Keratinocyte (primary cell): ENCODE measurements around the gene SACM1L. TPM values are rescaled to one million over a fixed set of nuclear protein-coding genes. Genes with fewer than 3 reads are reported as not detected.

Experiments
- DNase-seq: peaks from one replicate; pipeline ENCODE4 v3.0.0-alpha.2; 2011; ENCODE audit warnings: low read depth, missing footprints, low spot score
- FAIRE-seq: peaks from 2 replicates; lab custom pipeline; 2011; peaks lifted over from hg19 to GRCh38; lab: Jason Lieb, UNC
- H2AFZ ChIP-seq: 2 replicates; pipeline ENCODE4 v1.6.0; 2012; ENCODE audit warnings: low read length, control low read depth, inconsistent platforms; ENCODE audit not compliant: control insufficient read depth
- H3K27ac ChIP-seq: 2 replicates; pipeline ENCODE4 v1.5.1; 2011; ENCODE audit warnings: low read length; ENCODE audit not compliant: control insufficient read depth, insufficient read depth
- H3K27me3 ChIP-seq: 3 replicates; pipeline ENCODE4 v1.6.0; 2011; ENCODE audit warnings: low read length; ENCODE audit not compliant: control insufficient read depth, insufficient read depth; ENCODE audit errors: extremely low read depth
- H3K36me3 ChIP-seq, 2 experiments: 2 replicates in 1 of 2; 3 replicates in 1 of 2; pipeline ENCODE4 v1.5.1; 2011; ENCODE audit warnings: low read length in 2 of 2, mild to moderate bottlenecking in 1 of 2; ENCODE audit not compliant: control insufficient read depth in 2 of 2, insufficient read depth in 2 of 2; ENCODE audit errors: extremely low read depth in 1 of 2
- H3K4me1 ChIP-seq: 3 replicates; pipeline ENCODE4 v1.5.1; 2011; ENCODE audit warnings: low read length; ENCODE audit not compliant: control insufficient read depth, insufficient read depth; ENCODE audit errors: extremely low read depth
- H3K4me2 ChIP-seq: 3 replicates; pipeline ENCODE4 v1.6.0; 2011; ENCODE audit warnings: low read depth, low read length; ENCODE audit not compliant: control insufficient read depth, insufficient read depth; ENCODE audit errors: extremely low read depth
- H3K4me3 ChIP-seq, 3 experiments: fragments of 200-600 bp in 1 of 3; sonication (generic) in 1 of 3; 2 replicates in 2 of 3; 3 replicates in 1 of 3; pipeline ENCODE4 v1.5.1; 2011 to 2016; ENCODE audit warnings: low read length in 3 of 3, mild to moderate bottlenecking in 3 of 3, control low read depth in 2 of 3, inconsistent platforms in 1 of 3, low read depth in 1 of 3, mixed read lengths in 1 of 3, mixed run types in 1 of 3, moderate library complexity in 1 of 3; ENCODE audit not compliant: control insufficient read depth in 2 of 3, insufficient read depth in 2 of 3; ENCODE audit errors: extremely low read depth in 1 of 3
- H3K79me2 ChIP-seq: 2 replicates; pipeline ENCODE4 v1.6.0; 2012; ENCODE audit warnings: low read length; ENCODE audit not compliant: control insufficient read depth, insufficient read depth
- H3K9ac ChIP-seq: 3 replicates; pipeline ENCODE4 v1.6.0; 2011; ENCODE audit warnings: low read length; ENCODE audit not compliant: control insufficient read depth, insufficient read depth; ENCODE audit errors: extremely low read depth
- H3K9me1 ChIP-seq: 3 replicates; pipeline ENCODE4 v1.6.0; 2011; ENCODE audit warnings: low read length; ENCODE audit not compliant: control insufficient read depth, insufficient read depth; ENCODE audit errors: extremely low read depth
- H3K9me3 ChIP-seq: 2 replicates; pipeline ENCODE4 v1.5.1; 2012; ENCODE audit warnings: low read depth, low read length; ENCODE audit not compliant: control insufficient read depth
- H4K20me1 ChIP-seq: 3 replicates; pipeline ENCODE4 v1.6.0; 2011; ENCODE audit warnings: low read length; ENCODE audit not compliant: control insufficient read depth, insufficient read depth; ENCODE audit errors: extremely low read depth
- EZH2 ChIP-seq: IDR thresholded peaks from one replicate; pipeline ENCODE4 v1.6.1; 2012; ENCODE audit warnings: inconsistent platforms, mild to moderate bottlenecking, low read length, moderate library complexity
- dilution Hi-C: fragments of 300-500 bp; cut with MboI; formaldehyde crosslinking; loops from one replicate; pipeline ENCODE4 v1.7.0; 2020; ENCODE audit warnings: low sequenced_read_pairs; ENCODE audit not compliant: extremely low pct_ligation_motif_present
- polyA plus RNA-seq, 5 experiments: library from polyadenylated mRNA; depleted of rRNA in 3 of 5; stranded (reverse) in 3 of 5; stranded (forward) in 1 of 5; unstranded in 1 of 5; fragments of >200 nt; gene quantifications; 1 replicate in 1 of 5; 2 replicates in 3 of 5; 3 replicates in 1 of 5; pipeline versions ENCODE4 v1.2.1 to v1.2.3, GENCODE V29; 2011 to 2012; ENCODE audit warnings: missing spikeins in 2 of 5, low read depth in 1 of 5, low replicate concordance in 1 of 5
- TF ChIP-seq, protein P1 (sequence below), 3 experiments: IDR thresholded peaks in 1 of 3; conservative IDR thresholded peaks in 1 of 3; optimal IDR thresholded peaks in 1 of 3; 2 replicates in 2 of 3; 3 replicates in 1 of 3; pipeline versions ENCODE3 to v1.5.1; 2011; ENCODE audit warnings: low read length in 3 of 3, mild to moderate bottlenecking in 3 of 3, moderate library complexity in 2 of 3, control low read depth in 1 of 3, inconsistent platforms in 1 of 3; ENCODE audit not compliant: insufficient read depth in 2 of 3; ENCODE audit errors: extremely low read depth in 1 of 3

The SACM1L gene
- polyA plus RNA-seq, 1 donor (not counting 4 experiments of a cell fraction or from before 2014, with no cell fraction given) = 44.3 TPM

DNA sequence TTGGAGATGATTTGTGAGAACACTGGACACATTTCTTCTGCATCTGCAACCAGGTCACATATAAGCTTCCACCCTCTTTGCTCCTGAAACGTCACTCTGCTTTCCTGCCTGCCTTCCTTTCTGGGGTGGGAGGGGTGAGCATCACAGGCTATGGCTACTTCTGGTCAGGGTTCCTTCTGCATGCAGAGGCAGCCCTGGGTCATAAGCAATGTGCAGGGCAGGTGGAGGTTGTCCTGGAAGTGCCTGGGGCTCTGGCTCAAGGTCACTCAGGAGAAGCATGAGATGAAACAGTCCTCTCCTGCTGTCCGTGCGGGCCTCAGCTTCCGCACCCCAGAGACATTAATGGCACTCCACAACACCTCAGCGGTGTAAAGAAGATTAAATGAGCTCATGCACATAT, 92.1 kb downstream of the SACM1L start:
- DNase-seq = no peak
- no peak overlapping the region for H2AFZ ChIP-seq
- no peaks in the 10 kb centered on the region for H3K4me1 ChIP-seq
- H3K9me1 ChIP-seq = no peaks in the 10 kb centered on the region
- peaks cover 22% of the 10 kb centered on the region for H3K27me3 ChIP-seq
- TF ChIP-seq EZH2 = no peak
- TF ChIP-seq, protein P1, sequence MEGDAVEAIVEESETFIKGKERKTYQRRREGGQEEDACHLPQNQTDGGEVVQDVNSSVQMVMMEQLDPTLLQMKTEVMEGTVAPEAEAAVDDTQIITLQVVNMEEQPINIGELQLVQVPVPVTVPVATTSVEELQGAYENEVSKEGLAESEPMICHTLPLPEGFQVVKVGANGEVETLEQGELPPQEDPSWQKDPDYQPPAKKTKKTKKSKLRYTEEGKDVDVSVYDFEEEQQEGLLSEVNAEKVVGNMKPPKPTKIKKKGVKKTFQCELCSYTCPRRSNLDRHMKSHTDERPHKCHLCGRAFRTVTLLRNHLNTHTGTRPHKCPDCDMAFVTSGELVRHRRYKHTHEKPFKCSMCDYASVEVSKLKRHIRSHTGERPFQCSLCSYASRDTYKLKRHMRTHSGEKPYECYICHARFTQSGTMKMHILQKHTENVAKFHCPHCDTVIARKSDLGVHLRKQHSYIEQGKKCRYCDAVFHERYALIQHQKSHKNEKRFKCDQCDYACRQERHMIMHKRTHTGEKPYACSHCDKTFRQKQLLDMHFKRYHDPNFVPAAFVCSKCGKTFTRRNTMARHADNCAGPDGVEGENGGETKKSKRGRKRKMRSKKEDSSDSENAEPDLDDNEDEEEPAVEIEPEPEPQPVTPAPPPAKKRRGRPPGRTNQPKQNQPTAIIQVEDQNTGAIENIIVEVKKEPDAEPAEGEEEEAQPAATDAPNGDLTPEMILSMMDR (optimal IDR thresholded peaks at IDR 0.05 in 1 of 3, IDR thresholded peaks at IDR 0.05 in 1 of 3, conservative IDR thresholded peaks at IDR 0.05 in 1 of 3; ENCODE audit: extremely low read depth in 1 of 3, insufficient read depth in 2 of 3, low read length in 3 of 3) = no peak
- no peak for FAIRE-seq
- H3K9ac ChIP-seq = no peak overlapping the region
- no peak overlapping the region for H3K4me2 ChIP-seq
- no peaks in the 10 kb centered on the region for H3K36me3 ChIP-seq
- no peak overlapping the region for H3K4me3 ChIP-seq
- H4K20me1 ChIP-seq = no peaks in the 10 kb centered on the region
- dilution Hi-C loops = no loop called here
- no peaks in the 10 kb centered on the region for H3K9me3 ChIP-seq
- H3K27ac ChIP-seq = no peak overlapping the region
- no peaks in the 10 kb centered on the region for H3K79me2 ChIP-seq

DNA sequence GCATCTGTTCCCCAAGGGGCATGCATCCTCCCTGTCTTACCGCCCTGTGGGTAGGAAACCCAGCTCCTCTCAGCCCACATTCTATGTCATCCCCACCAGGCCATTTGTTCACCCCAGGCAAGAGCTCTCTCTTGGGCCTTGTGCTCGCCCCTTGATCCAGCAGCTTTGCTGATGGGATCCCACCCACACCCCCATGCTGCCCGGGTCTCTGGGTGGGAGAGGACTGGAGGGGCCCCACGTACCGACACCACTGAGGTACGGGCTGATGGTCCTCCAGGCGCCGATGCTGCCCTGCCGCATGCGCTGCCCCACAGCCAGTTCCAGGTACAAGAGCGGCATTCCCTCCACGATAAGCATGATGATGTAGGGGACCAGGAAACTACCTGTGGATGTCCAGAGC, 92.6 kb downstream of the SACM1L start:
- dilution Hi-C loops = no loop called here
- H2AFZ ChIP-seq = no peak overlapping the region

GRCh38 chr3:45782381-45782780, 93.2 kb downstream of the SACM1L start:
- no peaks in the 10 kb centered on the region for H4K20me1 ChIP-seq
- no peaks in the 10 kb centered on the region for H3K79me2 ChIP-seq
- no peaks in the 10 kb centered on the region for H3K9me3 ChIP-seq
- no peak overlapping the region for H3K27ac ChIP-seq
- dilution Hi-C loops = no loop called here
- no peak overlapping the region for H3K4me3 ChIP-seq
- H3K36me3 ChIP-seq = no peaks in the 10 kb centered on the region
- peaks cover 16% of the 10 kb centered on the region for H3K27me3 ChIP-seq
- no peak overlapping the region for H2AFZ ChIP-seq
- no peak overlapping the region for H3K4me2 ChIP-seq
- H3K4me1 ChIP-seq = no peaks in the 10 kb centered on the region
- no peak for TF ChIP-seq EZH2
- TF ChIP-seq, protein P1 (optimal IDR thresholded peaks at IDR 0.05 in 1 of 3, IDR thresholded peaks at IDR 0.05 in 1 of 3, conservative IDR thresholded peaks at IDR 0.05 in 1 of 3; ENCODE audit: extremely low read depth in 1 of 3, insufficient read depth in 2 of 3, low read length in 3 of 3) = no peak
- no peak for FAIRE-seq
- no peaks in the 10 kb centered on the region for H3K9me1 ChIP-seq
- no peak overlapping the region for H3K9ac ChIP-seq
- no peak for DNase-seq

More for the DNA sequence above, 92.6 kb downstream of the SACM1L start:
- Histone ChIP-seq H3K9me3 (no peaks in the 10 kb centered on the region), H3K79me2 (no peaks in the 10 kb centered on the region), H3K27ac (no peak overlapping the region), H3K27me3 (peaks cover 21% of the 10 kb centered on the region), H3K4me1 (no peaks in the 10 kb centered on the region), H4K20me1 (no peaks in the 10 kb centered on the region), H3K36me3 (no peaks in the 10 kb centered on the region), H3K9me1 (no peaks in the 10 kb centered on the region), H3K9ac (no peak overlapping the region), H3K4me2 (no peak overlapping the region), H3K4me3 (no peak overlapping the region)
- TF ChIP-seq EZH2 = no peak
- DNase-seq = no peak
- no peak for FAIRE-seq
